CD14-positive monocyte (primary cell): ENCODE measurements around the gene PLCH1. TPM values are rescaled to one million over a fixed set of nuclear protein-coding genes. Genes with fewer than 3 reads are reported as not detected.
"Not testable (repeated sequence)": the region's sequence is repeated elsewhere in the genome, so short reads cannot be mapped to it uniquely, and the experiment has no call there.

Experiments used
- DNase-seq, 3 donors: peaks; one replicate each; pipeline ENCODE4 v3.0.0-alpha.2; 2011 to 2022
- H2AFZ ChIP-seq: 2 replicates; pipeline ENCODE4 v1.6.0; 2012; ENCODE audit warnings: mild to moderate bottlenecking, low read depth, low read length, inconsistent platforms; ENCODE audit not compliant: insufficient read depth, poor library complexity, severe bottlenecking
- H3K27ac ChIP-seq, 2 donors: 1 replicate in 1 of 2; 2 replicates in 1 of 2; pipeline ENCODE4 v1.5.1; 2012 to 2013; ENCODE audit warnings: low read length in 2 of 2, control low read depth in 1 of 2, inconsistent platforms in 1 of 2, low read depth in 1 of 2, mild to moderate bottlenecking in 1 of 2
- H3K27me3 ChIP-seq, 2 donors: one replicate each; pipeline versions ENCODE4 v1.6.0 to v1.6.1; 2011 to 2013; ENCODE audit warnings: low read length in 2 of 2; ENCODE audit not compliant: control insufficient read depth in 2 of 2, insufficient read depth in 2 of 2
- H3K36me3 ChIP-seq, 2 donors: replicated peaks in 1 of 2; 1 replicate in 1 of 2; 2 replicates in 1 of 2; pipeline versions ENCODE4 v1.5.1 to v1.6.1; 2012 to 2013; ENCODE audit warnings: low read length in 2 of 2, control low read depth in 1 of 2, inconsistent platforms in 1 of 2, mild to moderate bottlenecking in 1 of 2; ENCODE audit not compliant: insufficient read depth in 2 of 2, control insufficient read depth in 1 of 2
- H3K4me1 ChIP-seq, 2 donors: 1 replicate in 1 of 2; 2 replicates in 1 of 2; pipeline versions ENCODE4 v1.5.1 to v1.6.1; 2012 to 2013; ENCODE audit warnings: low read length in 2 of 2, control low read depth in 1 of 2, inconsistent platforms in 1 of 2, mild to moderate bottlenecking in 1 of 2, moderate library complexity in 1 of 2; ENCODE audit not compliant: insufficient read depth in 2 of 2, control insufficient read depth in 1 of 2
- H3K4me2 ChIP-seq: replicated peaks from 2 replicates; pipeline ENCODE3; 2012; ENCODE audit warnings: low read length, moderate library complexity, mild to moderate bottlenecking; ENCODE audit not compliant: poor library complexity, severe bottlenecking; ENCODE audit errors: extremely low read depth
- H3K4me3 ChIP-seq, 3 experiments: fragments of 200-600 bp in 1 of 3; sonication (generic) in 1 of 3; replicated peaks in 1 of 3; 1 replicate in 2 of 3; 2 replicates in 1 of 3; pipeline ENCODE4 v1.5.1; 2011 to 2013; ENCODE audit warnings: low read length in 3 of 3, mild to moderate bottlenecking in 3 of 3, control low read depth in 2 of 3, low read depth in 2 of 3, inconsistent platforms in 1 of 3, moderate library complexity in 1 of 3
- H3K79me2 ChIP-seq: 2 replicates; pipeline ENCODE4 v1.6.0; 2012; ENCODE audit warnings: mild to moderate bottlenecking, control low read depth, inconsistent platforms, low read length, moderate library complexity; ENCODE audit not compliant: insufficient read depth
- H3K9ac ChIP-seq: 2 replicates; pipeline ENCODE4 v1.6.0; 2017; ENCODE audit warnings: low read length, mild to moderate bottlenecking; ENCODE audit not compliant: insufficient read depth, poor library complexity, severe bottlenecking
- H3K9me3 ChIP-seq, 2 donors: replicated peaks in 1 of 2; 1 replicate in 1 of 2; 2 replicates in 1 of 2; pipeline versions ENCODE4 v1.5.1 to v1.6.1; 2012 to 2013; ENCODE audit warnings: low read length in 2 of 2, control low read depth in 1 of 2; ENCODE audit not compliant: control insufficient read depth in 1 of 2, insufficient read depth in 1 of 2
- H4K20me1 ChIP-seq: 2 replicates; pipeline ENCODE4 v1.6.0; 2012; ENCODE audit warnings: mild to moderate bottlenecking, low read length, control low read depth, moderate library complexity; ENCODE audit not compliant: insufficient read depth
- H3K27ac Mint-ChIP-seq, 7 donors: one replicate each; pipeline ENCODE4 v1.8.0; 2020; ENCODE audit warnings: mild to moderate bottlenecking in 7 of 7, mixed read lengths in 7 of 7, moderate library complexity in 6 of 7, inconsistent platforms in 2 of 7
- H3K27me3 Mint-ChIP-seq, 3 donors: one replicate each; pipeline ENCODE4 v1.8.0; 2021 to 2022; ENCODE audit warnings: low read depth in 3 of 3, mild to moderate bottlenecking in 3 of 3, mixed read lengths in 3 of 3, moderate library complexity in 3 of 3, inconsistent platforms in 1 of 3
- H3K36me3 Mint-ChIP-seq, 2 donors: one replicate each; pipeline ENCODE4 v1.8.0; 2020; ENCODE audit warnings: mixed read lengths in 2 of 2, inconsistent platforms in 1 of 2, mild to moderate bottlenecking in 1 of 2
- H3K4me1 Mint-ChIP-seq: one replicate; pipeline ENCODE4 v1.8.0; 2020; ENCODE audit warnings: mild to moderate bottlenecking, mixed read lengths
- H3K4me3 Mint-ChIP-seq, 2 donors: one replicate each; pipeline ENCODE4 v1.8.0; 2020; ENCODE audit warnings: mild to moderate bottlenecking in 2 of 2, mixed read lengths in 2 of 2, moderate library complexity in 1 of 2
- H3K9me3 Mint-ChIP-seq, 7 donors: one replicate each; pipeline ENCODE4 v1.8.0; 2020 to 2022; ENCODE audit warnings: mixed read lengths in 7 of 7, mild to moderate bottlenecking in 6 of 7, moderate library complexity in 6 of 7, inconsistent platforms in 2 of 7
- CTCF ChIP-seq: fragments of 200-600 bp; IDR thresholded peaks from one replicate; pipeline ENCODE4 v1.8.0; 2022; ENCODE audit warnings: antibody characterized with exemption, mild to moderate bottlenecking
- WGBS: methylation state at CpG from one replicate; pipeline ENCODE4 v1.1.5; 2013; ENCODE audit warnings: missing lambda C conversion rate; ENCODE audit not compliant: insufficient coverage; 5-methylcytosine and 5-hydroxymethylcytosine counted together
- intact Hi-C, 2 donors: fragments of 100-400 bp; cut with micrococcal nuclease; formaldehyde crosslinking; loops; one replicate each; pipeline versions ENCODE4 v1.15.0 to v1.15.1; 2023
- polyA plus RNA-seq, 3 donors: library from polyadenylated mRNA; depleted of rRNA in 1 of 3; unstranded in 2 of 3; stranded (reverse) in 1 of 3; fragments of 300-500 nt in 2 of 3; fragments of >200 nt in 1 of 3; fragmentation: Illumina TruSeq in 2 of 3; gene quantifications; 1 replicate in 2 of 3; 2 replicates in 1 of 3; pipeline ENCODE4 v1.2.3, GENCODE V29; 2012 to 2021

Gene PLCH1
- polyA plus RNA-seq, 3 donors: not detected

GRCh38 chr3:155402656-155403055 lies 342.2 kb downstream of the PLCH1 start:
- H4K20me1 ChIP-seq: no peaks in the 10 kb centered on the region
- H3K9me3 Mint-ChIP-seq: peaks cover 0 to 8% (median 4%) of the 10 kb centered on the region in 7 donors
- intact Hi-C loops: no loop called here
- H3K4me2 ChIP-seq: no peak overlapping the region
- H3K79me2 ChIP-seq: no peaks in the 10 kb centered on the region
- no peaks in the 10 kb centered on the region for H3K4me1 Mint-ChIP-seq
- H3K27me3 Mint-ChIP-seq: no peaks in the 10 kb centered on the region
- H2AFZ ChIP-seq: no peak overlapping the region
- H3K36me3 ChIP-seq: no peaks in the 10 kb centered on the region
- no peaks in the 10 kb centered on the region for H3K4me1 ChIP-seq
- no peak for DNase-seq
- no peaks in the 10 kb centered on the region for H3K36me3 Mint-ChIP-seq
- H3K27ac Mint-ChIP-seq: no peak overlapping the region
- no peaks in the 10 kb centered on the region for H3K27me3 ChIP-seq
- no peak overlapping the region for H3K27ac ChIP-seq
- H3K9me3 ChIP-seq: peaks cover 0 to 3% of the 10 kb centered on the region in 2 donors
- no peak overlapping the region for H3K4me3 Mint-ChIP-seq
- no peak overlapping the region for H3K9ac ChIP-seq
- H3K4me3 ChIP-seq: no peak overlapping the region
- no peak for TF ChIP-seq CTCF

DNA sequence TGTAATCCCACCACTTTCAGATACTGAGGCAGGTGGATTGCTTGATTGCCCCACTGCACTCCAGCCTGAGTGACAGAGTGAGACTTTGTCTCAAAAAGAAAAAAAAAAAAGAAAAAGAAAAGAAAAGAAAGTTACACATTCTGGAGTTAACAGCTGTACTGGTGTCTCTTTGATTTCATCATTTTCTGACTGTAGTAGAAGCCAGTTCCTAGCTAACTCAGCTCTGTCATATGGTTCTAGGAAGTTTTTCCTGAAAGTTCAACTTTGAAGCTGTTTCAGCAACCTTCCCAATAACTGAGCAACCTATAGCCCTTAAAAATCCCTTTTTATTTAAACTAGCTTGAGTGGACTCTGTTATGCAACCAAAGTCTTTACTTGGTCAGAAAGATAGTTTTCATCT lies 346.8 kb downstream of the PLCH1 start:
- DNase-seq: no peak
- no peak overlapping the region for H2AFZ ChIP-seq
- no peak overlapping the region for H3K27ac Mint-ChIP-seq
- H3K79me2 ChIP-seq: no peaks in the 10 kb centered on the region
- no peak overlapping the region for H3K4me3 ChIP-seq
- no peak for TF ChIP-seq CTCF
- H3K4me1 ChIP-seq: no peaks in the 10 kb centered on the region
- no peaks in the 10 kb centered on the region for H3K4me1 Mint-ChIP-seq
- no peak overlapping the region for H3K4me3 Mint-ChIP-seq
- intact Hi-C loops: no loop called here
- peaks cover 0 to 1% (median 0%) of the 10 kb centered on the region in 3 donors for H3K27me3 Mint-ChIP-seq
- H3K9me3 Mint-ChIP-seq: peaks cover 0 to 17% (median 8%) of the 10 kb centered on the region in 7 donors
- H4K20me1 ChIP-seq: no peaks in the 10 kb centered on the region
- no peaks in the 10 kb centered on the region for H3K9me3 ChIP-seq
- no peaks in the 10 kb centered on the region for H3K36me3 ChIP-seq
- H3K27ac ChIP-seq: no peak overlapping the region
- H3K4me2 ChIP-seq: no peak overlapping the region
- H3K27me3 ChIP-seq: no peaks in the 10 kb centered on the region
- H3K36me3 Mint-ChIP-seq: no peaks in the 10 kb centered on the region
- no peak overlapping the region for H3K9ac ChIP-seq

- DNase-seq, H3K4me2 ChIP-seq, H3K27me3 Mint-ChIP-seq, H3K4me1 Mint-ChIP-seq, H3K36me3 Mint-ChIP-seq, H2AFZ ChIP-seq, H3K9ac ChIP-seq, H3K27ac Mint-ChIP-seq, H3K4me1 ChIP-seq, H3K4me3 ChIP-seq, H3K27ac ChIP-seq, H3K9me3 ChIP-seq, H3K4me3 Mint-ChIP-seq, H3K36me3 ChIP-seq, H3K79me2 ChIP-seq, intact Hi-C loops, H3K27me3 ChIP-seq, H4K20me1 ChIP-seq: not testable (repeated sequence)
- H3K9me3 Mint-ChIP-seq: peaks cover 0 to 13% (median 4%) of the 10 kb centered on the region in 7 donors
- whole genome bisulfite sequencing: no CpG with 5 or more reads among the region's 2 CpGs
Observed at GRCh38 chr3:155394896-155395295, 350.0 kb downstream of the PLCH1 start.
